SJCRH30 (cell line): ENCODE data around the gene RIC8A. TPM values are rescaled to one million over a fixed set of nuclear protein-coding genes. Genes with fewer than 3 reads are reported as not detected.
"Not testable (repeated sequence)": the region's sequence is repeated elsewhere in the genome, so short reads cannot be mapped to it uniquely, and the experiment has no call there.

Experiments
- DNase-seq, 2 experiments: peaks; one replicate each; pipeline ENCODE4 v3.0.0-alpha.2; 2015 to 2020
- H3K27ac ChIP-seq: fragments of 250-450 bp; sonication (Bioruptor Pico); 2 replicates; pipeline ENCODE4 v1.5.1; 2020; ENCODE audit warnings: mild to moderate bottlenecking, moderate library complexity
- H3K27me3 ChIP-seq: fragments of 250-450 bp; sonication (Bioruptor Pico); 2 replicates; pipeline ENCODE4 v1.5.1; 2020; ENCODE audit warnings: mild to moderate bottlenecking, moderate library complexity
- H3K36me3 ChIP-seq: fragments of 250-450 bp; sonication (Bioruptor Pico); 2 replicates; pipeline ENCODE4 v1.5.1; 2020; ENCODE audit warnings: mild to moderate bottlenecking, moderate library complexity
- H3K4me1 ChIP-seq: fragments of 250-450 bp; sonication (Bioruptor Pico); 2 replicates; pipeline ENCODE4 v1.5.1; 2020; ENCODE audit warnings: mild to moderate bottlenecking, moderate library complexity
- H3K4me3 ChIP-seq: fragments of 250-450 bp; sonication (Bioruptor Pico); 2 replicates; pipeline ENCODE4 v1.5.1; 2020; ENCODE audit warnings: mild to moderate bottlenecking, moderate library complexity
- H3K9me3 ChIP-seq: fragments of 250-450 bp; sonication (Bioruptor Pico); replicated peaks from 2 replicates; pipeline ENCODE4 v1.5.1; 2020; ENCODE audit warnings: mild to moderate bottlenecking, moderate library complexity
- total RNA-seq: library from RNA; depleted of rRNA; stranded (reverse); fragments of >200 nt; shearing (Covaris generic); gene quantifications from 2 replicates; pipeline ENCODE4 v1.2.3, GENCODE V29; 2014

Gene RIC8A
- total RNA-seq, 1 experiment from 2014 or later, result 98.3 TPM

- Histone ChIP-seq H3K4me3 (peak within 1 kb of the TSS; percentile 90), H3K36me3 (peaks cover 7% of the 10 kb centered on the region; the same call in 1 of the 2 replicates), H3K4me1 (peaks cover 5% of the 10 kb centered on the region), H3K27me3 (no peaks in the 10 kb centered on the region), H3K9me3 (no peaks in the 10 kb centered on the region), H3K27ac (peak within 1 kb of the TSS; percentile 64)
- DNase-seq, result peak; percentile 85 to 87
Measured at GRCh38 chr11:236774-237767, 29.6 kb downstream of the RIC8A start, which contains the start of gene PSMD13. PSMD13 (plus strand) TSS chr11:236976; CDS start chr11:237050, 74 bp downstream.

GRCh38 chr11:238346-238745 is 30.8 kb downstream of the RIC8A start:
- not testable (repeated sequence) for H3K4me3 ChIP-seq
- peaks cover 14% of the 10 kb centered on the region for H3K36me3 ChIP-seq

DNA sequence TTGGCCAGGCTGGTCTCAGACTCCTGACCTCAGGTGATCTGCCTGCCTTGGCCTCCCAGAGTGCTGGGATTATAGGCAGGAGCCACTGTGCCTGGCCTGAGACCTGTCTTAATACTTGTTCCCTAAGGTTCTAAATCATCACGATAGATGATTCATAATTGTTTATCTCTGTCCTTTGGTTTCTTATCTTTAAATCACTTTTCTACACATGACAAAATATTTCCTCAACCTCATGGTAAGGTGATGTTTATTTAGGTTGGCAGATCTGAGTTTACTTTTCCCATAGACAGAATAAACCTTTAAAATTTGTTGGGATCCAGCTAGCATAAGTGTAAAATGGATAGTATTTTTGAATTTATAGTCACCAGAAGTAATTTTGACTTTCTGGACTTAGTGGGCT is 32.8 kb downstream of the RIC8A start:
- Histone ChIP-seq H3K27me3 (no peaks in the 10 kb centered on the region), H3K4me3 (no peak overlapping the region), H3K27ac (no peak overlapping the region), H3K36me3 (peaks cover 25% of the 10 kb centered on the region), H3K4me1 (peaks cover 5% of the 10 kb centered on the region), H3K9me3 (no peaks in the 10 kb centered on the region)
- no peak for DNase-seq

More at GRCh38 chr11:238346-238745, 30.8 kb downstream of the RIC8A start:
- not testable (repeated sequence) for H3K27ac ChIP-seq, DNase-seq, H3K27me3 ChIP-seq, H3K9me3 ChIP-seq, H3K4me1 ChIP-seq

DNA sequence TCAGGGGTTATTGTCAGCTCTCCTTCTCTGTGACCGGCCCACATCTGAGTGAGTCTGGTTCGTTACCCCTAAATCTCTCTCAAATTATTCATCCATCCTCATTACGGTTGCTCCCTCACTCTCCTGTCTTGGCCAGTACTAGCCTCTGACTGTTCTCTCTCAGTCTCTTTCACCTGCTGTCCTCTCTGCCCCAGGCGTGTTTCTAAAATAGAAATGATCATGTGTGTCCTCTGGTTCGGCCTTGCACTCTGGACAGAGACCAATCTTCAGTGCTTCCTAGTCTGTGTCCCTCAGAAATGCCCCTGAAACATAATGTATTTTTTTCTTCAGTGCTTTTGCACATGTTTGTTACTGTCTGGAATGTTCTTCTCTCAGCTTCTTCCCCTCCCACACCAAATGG is 34.1 kb downstream of the RIC8A start:
- Histone ChIP-seq H3K9me3 (no peaks in the 10 kb centered on the region), H3K4me3 (no peak overlapping the region), H3K27me3 (no peaks in the 10 kb centered on the region), H3K4me1 (peaks cover 5% of the 10 kb centered on the region; the same call in 1 of the 2 replicates), H3K36me3 (peaks cover 35% of the 10 kb centered on the region), H3K27ac (no peak overlapping the region)
- no peak for DNase-seq

DNA sequence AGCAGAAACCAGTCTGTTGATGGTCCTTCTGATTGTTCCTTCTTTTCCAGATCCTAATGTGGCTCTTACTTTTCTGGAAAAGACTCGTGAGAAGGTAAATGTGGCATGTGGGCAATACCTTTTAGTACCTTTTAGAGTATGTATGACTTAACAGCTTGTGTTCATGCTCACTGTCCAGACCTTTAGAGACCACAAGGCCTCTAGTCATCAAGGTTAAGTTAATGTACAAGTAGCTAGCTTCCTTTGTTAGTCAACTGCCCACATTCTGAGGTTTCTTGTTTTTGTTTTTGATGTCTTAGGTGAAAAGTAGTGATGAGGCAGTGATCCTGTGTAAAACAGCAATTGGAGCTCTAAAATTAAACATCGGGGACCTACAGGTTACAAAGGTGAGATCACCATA is 36.9 kb downstream of the RIC8A start:
- Histone ChIP-seq H3K27ac (no peak overlapping the region), H3K9me3 (no peaks in the 10 kb centered on the region), H3K4me1 (no peaks in the 10 kb centered on the region), H3K36me3 (peaks cover 56% of the 10 kb centered on the region), H3K27me3 (no peaks in the 10 kb centered on the region), H3K4me3 (no peak overlapping the region)
- DNase-seq, result no peak

- Histone ChIP-seq H3K4me1 (no peaks in the 10 kb centered on the region), H3K36me3 (peaks cover 71% of the 10 kb centered on the region), H3K27me3 (no peaks in the 10 kb centered on the region), H3K4me3 (no peak overlapping the region), H3K9me3 (no peaks in the 10 kb centered on the region), H3K27ac (no peak overlapping the region)
- DNase-seq, result no peak
Measured at GRCh38 chr11:249062-249461, 41.6 kb downstream of the RIC8A start.

DNA sequence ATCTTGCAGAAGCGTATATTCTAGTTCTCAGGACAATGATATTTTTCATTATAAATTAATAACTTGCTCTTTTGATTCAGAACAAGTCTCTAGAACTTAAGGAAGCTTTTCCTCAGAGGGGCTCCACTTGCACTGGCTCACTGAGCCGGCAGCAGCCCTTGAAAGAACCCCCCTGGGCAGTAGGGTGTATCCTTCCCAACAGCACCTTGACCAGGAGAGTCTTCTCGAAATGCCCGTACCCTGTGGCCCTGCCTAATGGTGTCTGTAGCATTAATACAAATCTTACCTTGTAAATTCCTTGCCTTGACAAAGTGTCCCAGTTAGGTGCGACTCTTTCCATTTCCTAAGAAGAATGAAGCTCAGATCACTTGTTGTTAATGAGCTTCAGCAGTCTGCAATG is 42.8 kb downstream of the RIC8A start:
- H3K4me3 ChIP-seq, result no peak overlapping the region
- peaks cover 62% of the 10 kb centered on the region for H3K36me3 ChIP-seq
- DNase-seq, result no peak
- no peaks in the 10 kb centered on the region for H3K4me1 ChIP-seq
- no peak overlapping the region for H3K27ac ChIP-seq
- no peaks in the 10 kb centered on the region for H3K27me3 ChIP-seq
- no peaks in the 10 kb centered on the region for H3K9me3 ChIP-seq

- peaks cover 59% of the 10 kb centered on the region for H3K36me3 ChIP-seq
- no peaks in the 10 kb centered on the region for H3K9me3 ChIP-seq
- DNase-seq, result peak; percentile 42 to 74
- H3K4me1 ChIP-seq, result no peaks in the 10 kb centered on the region
- no peak overlapping the region for H3K4me3 ChIP-seq
- no peaks in the 10 kb centered on the region for H3K27me3 ChIP-seq
- H3K27ac ChIP-seq, result no peak overlapping the region
Measured at GRCh38 chr11:250740-251299, 43.3 kb downstream of the RIC8A start.

DNA sequence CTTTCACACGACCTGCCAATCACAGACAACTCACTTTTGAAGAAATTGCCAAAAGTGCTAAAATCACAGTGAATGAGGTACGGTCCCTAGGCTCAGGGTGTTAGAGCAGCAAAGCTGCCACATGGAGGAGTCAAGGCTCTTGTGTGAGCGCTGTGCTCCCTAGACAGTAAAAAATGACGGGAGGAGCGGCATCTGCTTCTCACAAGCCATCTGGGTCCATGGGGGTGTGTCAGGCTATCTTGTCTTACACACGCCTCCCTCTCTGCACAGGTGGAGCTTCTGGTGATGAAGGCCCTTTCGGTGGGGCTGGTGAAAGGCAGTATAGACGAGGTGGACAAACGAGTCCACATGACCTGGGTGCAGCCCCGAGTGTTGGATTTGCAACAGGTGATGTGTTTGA is 44.0 kb downstream of the RIC8A start:
- H3K36me3 ChIP-seq, result peaks cover 53% of the 10 kb centered on the region
- no peaks in the 10 kb centered on the region for H3K4me1 ChIP-seq
- no peak overlapping the region for H3K4me3 ChIP-seq
- H3K27ac ChIP-seq, result no peak overlapping the region
- no peaks in the 10 kb centered on the region for H3K27me3 ChIP-seq
- DNase-seq, result no peak
- no peaks in the 10 kb centered on the region for H3K9me3 ChIP-seq

- H3K27ac ChIP-seq, result no peak overlapping the region
- H3K9me3 ChIP-seq, result no peaks in the 10 kb centered on the region
- no peak overlapping the region for H3K4me3 ChIP-seq
- peaks cover 42% of the 10 kb centered on the region for H3K36me3 ChIP-seq
- no peak for DNase-seq
- no peaks in the 10 kb centered on the region for H3K27me3 ChIP-seq
- no peaks in the 10 kb centered on the region for H3K4me1 ChIP-seq
Measured at GRCh38 chr11:252666-253065, 45.2 kb downstream of the RIC8A start.

GRCh38 chr11:253160-253885 is 45.8 kb downstream of the RIC8A start:
- H3K9me3 ChIP-seq, result no peaks in the 10 kb centered on the region
- peaks cover 36% of the 10 kb centered on the region for H3K36me3 ChIP-seq
- H3K4me1 ChIP-seq, result no peaks in the 10 kb centered on the region
- no peak overlapping the region for H3K27ac ChIP-seq
- DNase-seq, result peak; percentile 22 to 34
- no peak overlapping the region for H3K4me3 ChIP-seq
- H3K27me3 ChIP-seq, result no peaks in the 10 kb centered on the region

GRCh38 chr11:253886-254270 is 46.4 kb downstream of the RIC8A start:
- no peak for DNase-seq
- Histone ChIP-seq H3K4me1 (no peaks in the 10 kb centered on the region), H3K36me3 (peaks cover 31% of the 10 kb centered on the region), H3K9me3 (no peaks in the 10 kb centered on the region), H3K27me3 (no peaks in the 10 kb centered on the region), H3K27ac (no peak overlapping the region), H3K4me3 (no peak overlapping the region)

- H3K4me1 ChIP-seq, result no peaks in the 10 kb centered on the region
- no peak overlapping the region for H3K27ac ChIP-seq
- H3K4me3 ChIP-seq, result no peak overlapping the region
- no peaks in the 10 kb centered on the region for H3K9me3 ChIP-seq
- peaks cover 25% of the 10 kb centered on the region for H3K36me3 ChIP-seq
- DNase-seq, result no peak
- H3K27me3 ChIP-seq, result no peaks in the 10 kb centered on the region
Measured at GRCh38 chr11:255176-255575, 47.7 kb downstream of the RIC8A start.

DNA sequence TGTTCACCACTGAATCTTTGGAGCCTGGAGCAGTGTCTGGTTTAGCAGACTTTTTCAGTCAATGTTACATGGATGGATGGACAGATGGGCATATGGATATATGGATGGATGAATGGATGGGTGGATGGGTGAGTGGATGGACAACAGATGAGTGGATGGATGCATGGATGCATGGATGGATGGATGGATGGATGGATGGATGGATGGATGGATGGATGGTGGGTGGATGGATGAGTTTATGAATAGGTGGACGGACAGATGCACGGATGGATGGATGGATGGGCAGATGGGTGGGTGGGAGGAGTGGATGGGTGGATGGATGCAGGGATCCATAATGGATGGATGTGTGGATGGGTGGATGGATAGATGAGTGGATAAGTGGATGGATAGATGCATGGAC is 48.3 kb downstream of the RIC8A start:
- no peak overlapping the region for H3K4me3 ChIP-seq
- peaks cover 20% of the 10 kb centered on the region; the same call in 1 of the 2 replicates for H3K36me3 ChIP-seq
- no peaks in the 10 kb centered on the region for H3K9me3 ChIP-seq
- H3K27me3 ChIP-seq, result no peaks in the 10 kb centered on the region
- no peaks in the 10 kb centered on the region for H3K4me1 ChIP-seq
- no peak overlapping the region for H3K27ac ChIP-seq
- no peak for DNase-seq
